ENCODE results near the gene AK5. TPM values are rescaled to one million over a fixed set of nuclear protein-coding genes. Genes with fewer than 3 reads are reported as not detected.

AK5 gene
- total RNA-seq, 4 donors from 2014 or later, result 0.17 to 1.6 (median 0.56) TPM; not detected in 1

DNA sequence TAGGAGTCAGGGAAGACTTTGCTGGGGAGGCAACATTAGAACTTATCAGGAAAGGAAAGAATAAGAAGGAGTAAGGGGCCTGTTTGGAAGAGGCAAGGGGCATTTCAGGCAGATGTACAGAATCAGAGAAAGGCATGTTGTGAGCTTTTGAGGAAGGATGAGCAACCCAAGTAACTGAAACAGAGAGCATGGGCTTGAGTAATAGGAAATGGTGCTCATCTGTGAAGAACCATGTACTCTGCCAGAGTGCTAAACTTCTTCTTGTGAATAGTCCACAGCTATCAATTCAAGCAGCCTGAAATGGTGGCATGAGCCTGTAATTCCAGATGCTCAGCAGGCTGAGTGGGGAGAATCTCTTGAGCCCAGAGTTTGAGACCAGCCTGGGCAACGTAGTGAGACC is 43.4 kb upstream of the AK5 start:
- no peak for TF ChIP-seq POLR2A (IDR thresholded peaks at IDR 0.05)
- TF ChIP-seq, protein P1, sequence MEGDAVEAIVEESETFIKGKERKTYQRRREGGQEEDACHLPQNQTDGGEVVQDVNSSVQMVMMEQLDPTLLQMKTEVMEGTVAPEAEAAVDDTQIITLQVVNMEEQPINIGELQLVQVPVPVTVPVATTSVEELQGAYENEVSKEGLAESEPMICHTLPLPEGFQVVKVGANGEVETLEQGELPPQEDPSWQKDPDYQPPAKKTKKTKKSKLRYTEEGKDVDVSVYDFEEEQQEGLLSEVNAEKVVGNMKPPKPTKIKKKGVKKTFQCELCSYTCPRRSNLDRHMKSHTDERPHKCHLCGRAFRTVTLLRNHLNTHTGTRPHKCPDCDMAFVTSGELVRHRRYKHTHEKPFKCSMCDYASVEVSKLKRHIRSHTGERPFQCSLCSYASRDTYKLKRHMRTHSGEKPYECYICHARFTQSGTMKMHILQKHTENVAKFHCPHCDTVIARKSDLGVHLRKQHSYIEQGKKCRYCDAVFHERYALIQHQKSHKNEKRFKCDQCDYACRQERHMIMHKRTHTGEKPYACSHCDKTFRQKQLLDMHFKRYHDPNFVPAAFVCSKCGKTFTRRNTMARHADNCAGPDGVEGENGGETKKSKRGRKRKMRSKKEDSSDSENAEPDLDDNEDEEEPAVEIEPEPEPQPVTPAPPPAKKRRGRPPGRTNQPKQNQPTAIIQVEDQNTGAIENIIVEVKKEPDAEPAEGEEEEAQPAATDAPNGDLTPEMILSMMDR (IDR thresholded peaks at IDR 0.05), result no peak
- Histone ChIP-seq H3K27me3 (no peaks in the 10 kb centered on the region), H3K27ac (no peak overlapping the region), H3K4me3 (replicated peaks in 1 of 3) (no peak overlapping the region), H3K36me3 (no peaks in the 10 kb centered on the region), H3K4me1 (no peaks in the 10 kb centered on the region), H3K9me3 (no peaks in the 10 kb centered on the region)
- intact Hi-C loops (cut with DNase I), result no loop called here
- no peak for DNase-seq
- 82 to 90% methylated on average over 1 of the region's 1 CpG for WGBS, 2 donors

DNA sequence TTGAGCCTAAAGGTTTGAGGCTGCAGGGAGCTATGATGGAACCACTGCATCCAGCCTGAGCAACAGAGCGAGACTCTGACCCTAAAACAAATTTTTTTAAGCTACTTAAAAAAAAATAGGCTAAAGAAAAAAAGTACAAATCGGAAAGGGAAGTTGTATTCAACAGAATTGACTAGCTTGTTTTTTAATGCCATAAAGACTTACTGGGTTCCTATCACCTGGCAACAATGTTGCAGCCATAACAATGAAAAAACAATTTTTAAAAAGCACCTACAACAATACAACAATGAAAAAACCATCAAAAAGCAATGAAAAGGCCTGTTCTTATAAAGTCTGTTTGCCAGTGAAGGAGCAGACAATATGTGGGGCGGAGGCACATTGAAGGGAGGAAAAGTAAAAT is 42.5 kb upstream of the AK5 start:
- Histone ChIP-seq H3K27ac (no peak overlapping the region), H3K36me3 (no peaks in the 10 kb centered on the region), H3K4me1 (no peaks in the 10 kb centered on the region), H3K27me3 (no peaks in the 10 kb centered on the region), H3K4me3 (replicated peaks in 1 of 3) (no peak overlapping the region), H3K9me3 (no peaks in the 10 kb centered on the region)
- DNase-seq, result no peak
- 74 to 87% methylated on average over 3 of the region's 3 CpGs for WGBS, 2 donors
- intact Hi-C loops (cut with DNase I), result no loop called here
- TF ChIP-seq POLR2A (IDR thresholded peaks at IDR 0.05), result no peak
- TF ChIP-seq, protein P1 (IDR thresholded peaks at IDR 0.05), result no peak

DNA sequence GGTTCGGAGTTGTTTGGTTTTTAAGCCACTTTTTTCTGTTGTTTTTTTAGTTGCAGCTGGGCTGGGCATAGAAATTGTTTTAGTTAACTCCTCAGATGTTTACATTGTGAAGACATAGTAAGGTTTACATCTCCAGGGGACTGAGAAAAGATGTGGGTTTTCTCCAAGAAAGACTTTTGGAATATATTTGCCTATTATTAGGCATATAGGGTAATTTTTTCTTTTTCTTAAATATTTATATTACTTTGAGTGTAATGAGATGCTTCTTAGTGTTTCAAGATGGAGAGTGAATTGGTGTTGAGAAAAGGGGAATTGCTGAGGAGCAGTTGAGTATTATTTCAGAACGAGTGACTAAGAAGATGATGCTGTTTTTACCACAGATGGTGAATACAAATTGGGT is 36.0 kb upstream of the AK5 start:
- no peak overlapping the region for H3K27ac ChIP-seq
- no peaks in the 10 kb centered on the region for H3K4me1 ChIP-seq
- TF ChIP-seq, protein P1 (IDR thresholded peaks at IDR 0.05), result no peak
- TF ChIP-seq POLR2A (IDR thresholded peaks at IDR 0.05), result no peak
- intact Hi-C loops (cut with DNase I), result no loop called here
- WGBS, 2 donors, result 38 to 51% methylated on average over 2 of the region's 2 CpGs
- H3K27me3 ChIP-seq, result no peaks in the 10 kb centered on the region
- H3K4me3 ChIP-seq (replicated peaks in 1 of 3), result no peak overlapping the region
- H3K9me3 ChIP-seq, result no peaks in the 10 kb centered on the region
- no peak for DNase-seq
- H3K36me3 ChIP-seq, result no peaks in the 10 kb centered on the region

DNA sequence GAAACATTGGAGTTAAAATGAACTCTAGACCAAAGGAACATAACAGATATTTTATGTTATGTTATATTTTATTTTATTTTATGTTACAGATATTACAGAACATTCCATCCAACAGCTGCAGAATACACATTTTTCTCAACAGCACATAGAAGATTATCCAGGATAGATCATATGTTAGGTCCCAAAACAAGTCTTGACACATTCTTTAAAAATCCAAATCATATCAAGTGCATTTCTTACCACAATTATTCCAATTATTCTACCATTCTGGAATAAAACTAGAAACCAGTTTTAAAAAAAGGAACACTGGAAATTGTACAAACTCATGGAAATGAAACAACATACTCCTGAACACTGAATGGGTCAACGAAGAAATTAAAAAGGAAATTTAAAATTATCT is 31.7 kb upstream of the AK5 start:
- H3K9me3 ChIP-seq, result no peaks in the 10 kb centered on the region
- TF ChIP-seq, protein P1 (IDR thresholded peaks at IDR 0.05), result no peak
- no peak for TF ChIP-seq POLR2A (IDR thresholded peaks at IDR 0.05)
- 93 to 97% methylated on average over 1 of the region's 1 CpG for WGBS, 2 donors
- DNase-seq, result no peak
- H3K4me3 ChIP-seq (replicated peaks in 1 of 3), result no peak overlapping the region
- intact Hi-C loops (cut with DNase I), result no loop called here
- no peak overlapping the region for H3K27ac ChIP-seq
- no peaks in the 10 kb centered on the region for H3K36me3 ChIP-seq
- H3K4me1 ChIP-seq, result no peaks in the 10 kb centered on the region
- no peaks in the 10 kb centered on the region for H3K27me3 ChIP-seq

DNA sequence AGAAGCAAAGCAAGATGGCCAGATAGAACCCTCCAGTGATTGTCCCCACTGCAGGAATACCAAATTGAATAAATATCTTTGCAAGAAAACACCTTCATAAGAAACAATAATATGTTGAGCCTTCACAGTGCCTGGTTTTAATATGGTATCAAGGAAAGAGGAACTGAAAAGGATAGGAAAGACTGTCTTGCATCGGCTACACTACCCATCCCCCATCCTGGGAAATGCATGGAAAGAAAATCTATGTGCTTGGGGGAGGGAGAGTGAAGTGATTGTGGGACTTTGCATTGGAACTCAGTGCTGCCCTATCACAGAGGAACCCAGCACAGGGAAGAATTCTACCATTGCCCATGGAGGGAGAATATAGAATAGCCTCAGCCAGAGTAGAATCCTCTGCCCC is 28.6 kb upstream of the AK5 start:
- WGBS, 2 donors, result 86 to 96% methylated on average over 1 of the region's 1 CpG
- no peaks in the 10 kb centered on the region for H3K4me1 ChIP-seq
- no peak overlapping the region for H3K4me3 ChIP-seq (replicated peaks in 1 of 3)
- no peak overlapping the region for H3K27ac ChIP-seq
- H3K9me3 ChIP-seq, result no peaks in the 10 kb centered on the region
- no peaks in the 10 kb centered on the region for H3K27me3 ChIP-seq
- TF ChIP-seq POLR2A (IDR thresholded peaks at IDR 0.05), result no peak
- TF ChIP-seq, protein P1 (IDR thresholded peaks at IDR 0.05), result no peak
- no peak for DNase-seq
- intact Hi-C loops (cut with DNase I), result no loop called here
- no peaks in the 10 kb centered on the region for H3K36me3 ChIP-seq
